ENCODE results near the gene UTP18. TPM values are rescaled to one million over a fixed set of nuclear protein-coding genes. Genes with fewer than 3 reads are reported as not detected.
A peak's percentile ranks its signal among the peaks of the same experiment; 100 is the strongest.

UTP18 gene
- total and polyA plus RNA-seq, 3 experiments from 2014 or later, result 50.4 to 82.1 (median 80.5) TPM

- Mint-ChIP-seq H3K36me3 (no peaks in the 10 kb centered on the region), H3K4me1 (no peaks in the 10 kb centered on the region), H3K27ac (peak overlapping the region in 1 of 8 donors; percentile 35), H3K4me3 (no peak overlapping the region), H3K9me3 (no peaks in the 10 kb centered on the region), H3K27me3 (peaks cover 8 to 34% of the 10 kb centered on the region in 2 donors)
- ChIA-PET POLR2A (no interaction called here), CTCF (no interaction called here)
- DNase-seq, result no peak
- H3K9me3 ChIP-seq (ENCODE audit: low read length), result no peaks in the 10 kb centered on the region
- no peaks in the 10 kb centered on the region for H3K27me3 ChIP-seq (ENCODE audit: insufficient read depth, low read length, poor library complexity, severe bottlenecking)
- no peak overlapping the region for H3K27ac ChIP-seq (ENCODE audit: low read depth, low read length)
- no peaks in the 10 kb centered on the region for H3K4me1 ChIP-seq (ENCODE audit: insufficient read depth, low read length)
- H3K4me3 ChIP-seq (ENCODE audit: low read length), result no peak overlapping the region
- H3K36me3 ChIP-seq (ENCODE audit: insufficient read depth, low read length), result no peaks in the 10 kb centered on the region
These were observed 84.2 kb downstream of the UTP18 start for GRCh38 chr17:51344532-51344931.

- no peak overlapping the region for H3K27ac Mint-ChIP-seq
- CTCF ChIA-PET, result no interaction called here
These were observed 86.1 kb downstream of the UTP18 start for GRCh38 chr17:51346218-51346982.

More at GRCh38 chr17:51346218-51346982, 86.1 kb downstream of the UTP18 start:
- no peaks in the 10 kb centered on the region for H3K4me1 ChIP-seq (ENCODE audit: insufficient read depth, low read length)
- no peak overlapping the region for H3K4me3 ChIP-seq (ENCODE audit: low read length)
- POLR2A ChIA-PET, result no interaction called here
- H3K36me3 ChIP-seq (ENCODE audit: insufficient read depth, low read length), result no peaks in the 10 kb centered on the region
- Mint-ChIP-seq H3K27me3 (peaks cover 12 to 45% of the 10 kb centered on the region in 2 donors), H3K9me3 (no peaks in the 10 kb centered on the region), H3K4me1 (no peaks in the 10 kb centered on the region), H3K36me3 (no peaks in the 10 kb centered on the region), H3K4me3 (no peak overlapping the region)
- no peaks in the 10 kb centered on the region for H3K27me3 ChIP-seq (ENCODE audit: insufficient read depth, low read length, poor library complexity, severe bottlenecking)
- H3K9me3 ChIP-seq (ENCODE audit: low read length), result no peaks in the 10 kb centered on the region
- DNase-seq, result no peak
- H3K27ac ChIP-seq (ENCODE audit: low read depth, low read length), result no peak overlapping the region

Other genes starting within 250 kb of the UTP18 start
- gene SPAG9, start 139.7 kb upstream of the UTP18 start, total RNA-seq, result 10 to 100 TPM; 40.6 to 43.0 TPM
- gene SPAG9, start 139.7 kb upstream of the UTP18 start, polyA plus RNA-seq, result 10.5 TPM
- gene NME1, start 107.0 kb upstream of the UTP18 start, total RNA-seq, result 100 to 1,000 TPM; 401 to 404 TPM
- gene NME1, start 107.0 kb upstream of the UTP18 start, polyA plus RNA-seq, result 61.2 TPM
- gene NME2, start 94.1 kb upstream of the UTP18 start, total RNA-seq, result 100 to 1,000 TPM; 926 to 930 TPM
- gene NME2, start 94.1 kb upstream of the UTP18 start, polyA plus RNA-seq, result 286 TPM
- gene MBTD1, start 497 bp upstream of the UTP18 start, total RNA-seq, result 1 to 10 TPM; 8.8 to 9.0 TPM
- gene MBTD1, start 497 bp upstream of the UTP18 start, polyA plus RNA-seq, result 3.3 TPM